ENCODE results near the gene KLHL6.
A peak's percentile ranks its signal among the peaks of the same experiment; 100 is the strongest.
"Not testable (repeated sequence)": the region's sequence is repeated elsewhere in the genome, so short reads cannot be mapped to it uniquely, and the experiment has no call there.

Gene KLHL6

GRCh38 chr3:183577346-183577745 lies 21.8 kb upstream of the KLHL6 start:
- Histone ChIP-seq H3K9me3 (no peaks in the 10 kb centered on the region), H3K4me3 (ENCODE audit: low read depth in 1 of 2, low read length in 1 of 2) (no peak overlapping the region), H3K27ac (no peak overlapping the region), H3K4me1 (ENCODE audit: control insufficient read depth in 1 of 2, insufficient read depth in 1 of 2, low read depth in 1 of 2, low read length in 1 of 2) (peaks cover 12 to 22% of the 10 kb centered on the region in 2 experiments), H3K36me3 (no peaks in the 10 kb centered on the region), H3K27me3 (no peaks in the 10 kb centered on the region)
- TF ChIP-seq, protein P1, sequence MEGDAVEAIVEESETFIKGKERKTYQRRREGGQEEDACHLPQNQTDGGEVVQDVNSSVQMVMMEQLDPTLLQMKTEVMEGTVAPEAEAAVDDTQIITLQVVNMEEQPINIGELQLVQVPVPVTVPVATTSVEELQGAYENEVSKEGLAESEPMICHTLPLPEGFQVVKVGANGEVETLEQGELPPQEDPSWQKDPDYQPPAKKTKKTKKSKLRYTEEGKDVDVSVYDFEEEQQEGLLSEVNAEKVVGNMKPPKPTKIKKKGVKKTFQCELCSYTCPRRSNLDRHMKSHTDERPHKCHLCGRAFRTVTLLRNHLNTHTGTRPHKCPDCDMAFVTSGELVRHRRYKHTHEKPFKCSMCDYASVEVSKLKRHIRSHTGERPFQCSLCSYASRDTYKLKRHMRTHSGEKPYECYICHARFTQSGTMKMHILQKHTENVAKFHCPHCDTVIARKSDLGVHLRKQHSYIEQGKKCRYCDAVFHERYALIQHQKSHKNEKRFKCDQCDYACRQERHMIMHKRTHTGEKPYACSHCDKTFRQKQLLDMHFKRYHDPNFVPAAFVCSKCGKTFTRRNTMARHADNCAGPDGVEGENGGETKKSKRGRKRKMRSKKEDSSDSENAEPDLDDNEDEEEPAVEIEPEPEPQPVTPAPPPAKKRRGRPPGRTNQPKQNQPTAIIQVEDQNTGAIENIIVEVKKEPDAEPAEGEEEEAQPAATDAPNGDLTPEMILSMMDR (IDR thresholded peaks at IDR 0.05) = no peak

GRCh38 chr3:183576487-183577107 lies 21.1 kb upstream of the KLHL6 start:
- TF ChIP-seq, protein P1 (IDR thresholded peaks at IDR 0.05) = no peak
- H3K27me3 ChIP-seq = no peaks in the 10 kb centered on the region

GRCh38 chr3:183572935-183573334 lies 17.4 kb upstream of the KLHL6 start:
- Histone ChIP-seq H3K27me3 (no peaks in the 10 kb centered on the region), H3K27ac (no peak overlapping the region), H3K36me3 (no peaks in the 10 kb centered on the region), H3K4me3 (ENCODE audit: low read depth in 1 of 2, low read length in 1 of 2) (no peak overlapping the region), H3K4me1 (ENCODE audit: control insufficient read depth in 1 of 2, insufficient read depth in 1 of 2, low read depth in 1 of 2, low read length in 1 of 2) (peaks cover 3 to 8% of the 10 kb centered on the region in 2 experiments), H3K9me3 (no peaks in the 10 kb centered on the region)
- TF ChIP-seq, protein P1 (IDR thresholded peaks at IDR 0.05) = no peak

More at GRCh38 chr3:183576487-183577107, 21.1 kb upstream of the KLHL6 start:
- Histone ChIP-seq H3K27ac (no peak overlapping the region), H3K36me3 (no peaks in the 10 kb centered on the region), H3K9me3 (no peaks in the 10 kb centered on the region), H3K4me3 (ENCODE audit: low read depth in 1 of 2, low read length in 1 of 2) (no peak overlapping the region), H3K4me1 (ENCODE audit: control insufficient read depth in 1 of 2, insufficient read depth in 1 of 2, low read depth in 1 of 2, low read length in 1 of 2) (peaks cover 12 to 22% of the 10 kb centered on the region in 2 experiments)

DNA sequence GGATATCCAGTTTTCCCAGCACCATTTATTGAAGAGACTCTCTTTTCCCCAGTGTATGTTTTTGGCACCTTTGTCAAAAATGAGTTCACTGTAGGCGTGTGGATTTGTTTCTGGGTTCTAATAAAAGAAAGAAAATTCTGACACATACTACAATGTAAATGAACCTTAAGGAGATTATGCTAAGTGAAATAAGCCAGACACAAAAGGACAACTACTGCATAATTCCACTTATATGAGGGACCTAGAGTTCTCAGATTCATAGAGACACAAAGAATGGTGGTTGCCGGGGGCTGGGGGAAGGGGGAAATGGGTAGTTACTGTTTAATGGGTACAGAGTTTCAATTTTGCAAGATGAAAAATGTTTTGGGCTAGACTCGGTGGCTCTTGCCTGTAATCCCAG lies 14.7 kb upstream of the KLHL6 start:
- not testable (repeated sequence) for H3K27ac ChIP-seq; H3K9me3 ChIP-seq; H3K4me1 ChIP-seq (ENCODE audit: control insufficient read depth in 1 of 2, insufficient read depth in 1 of 2, low read depth in 1 of 2, low read length in 1 of 2); H3K4me3 ChIP-seq (ENCODE audit: low read depth in 1 of 2, low read length in 1 of 2); H3K36me3 ChIP-seq; H3K27me3 ChIP-seq

DNA sequence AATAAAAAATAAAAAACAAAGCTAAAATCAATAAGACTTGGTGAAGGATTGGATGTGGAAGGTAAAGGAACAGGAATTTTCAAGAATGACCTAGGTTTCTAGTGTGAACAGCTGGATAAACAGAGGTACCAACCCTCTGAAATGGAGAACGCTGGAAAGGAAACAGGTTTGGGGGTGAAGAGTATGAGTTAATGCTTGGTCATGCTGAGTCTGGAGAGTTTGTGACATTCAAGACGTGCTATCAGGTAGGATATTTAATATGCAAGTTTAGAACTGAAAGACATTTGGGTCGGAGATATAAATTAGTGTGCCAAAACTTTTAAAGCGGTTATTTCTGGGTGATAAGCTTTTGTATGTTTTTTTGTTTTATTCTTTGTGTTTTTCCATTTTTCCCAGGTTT lies 11.4 kb upstream of the KLHL6 start:
- Histone ChIP-seq H3K4me1 (ENCODE audit: control insufficient read depth in 1 of 2, insufficient read depth in 1 of 2, low read depth in 1 of 2, low read length in 1 of 2) (peaks cover 17 to 21% of the 10 kb centered on the region in 2 experiments), H3K4me3 (ENCODE audit: low read depth in 1 of 2, low read length in 1 of 2) (no peak overlapping the region), H3K27ac (no peak overlapping the region), H3K9me3 (no peaks in the 10 kb centered on the region), H3K36me3 (no peaks in the 10 kb centered on the region), H3K27me3 (no peaks in the 10 kb centered on the region)
- TF ChIP-seq, protein P1 (IDR thresholded peaks at IDR 0.05) = no peak

GRCh38 chr3:183564046-183564445 lies 8.5 kb upstream of the KLHL6 start:
- TF ChIP-seq, protein P1 (IDR thresholded peaks at IDR 0.05) = no peak
- Histone ChIP-seq H3K4me1 (ENCODE audit: control insufficient read depth in 1 of 2, insufficient read depth in 1 of 2, low read depth in 1 of 2, low read length in 1 of 2) (peaks cover 17 to 21% of the 10 kb centered on the region in 2 experiments), H3K36me3 (no peaks in the 10 kb centered on the region), H3K4me3 (ENCODE audit: low read depth in 1 of 2, low read length in 1 of 2) (peak overlapping the region in 1 of 2 experiments; percentile 15), H3K9me3 (no peaks in the 10 kb centered on the region), H3K27me3 (no peaks in the 10 kb centered on the region), H3K27ac (peak overlapping the region; percentile 55)

All from neutrophil (primary cell).